Measurements from ENCODE around the gene GCHFR.
A peak's percentile ranks its signal among the peaks of the same experiment; 100 is the strongest.

The GCHFR gene

DNA sequence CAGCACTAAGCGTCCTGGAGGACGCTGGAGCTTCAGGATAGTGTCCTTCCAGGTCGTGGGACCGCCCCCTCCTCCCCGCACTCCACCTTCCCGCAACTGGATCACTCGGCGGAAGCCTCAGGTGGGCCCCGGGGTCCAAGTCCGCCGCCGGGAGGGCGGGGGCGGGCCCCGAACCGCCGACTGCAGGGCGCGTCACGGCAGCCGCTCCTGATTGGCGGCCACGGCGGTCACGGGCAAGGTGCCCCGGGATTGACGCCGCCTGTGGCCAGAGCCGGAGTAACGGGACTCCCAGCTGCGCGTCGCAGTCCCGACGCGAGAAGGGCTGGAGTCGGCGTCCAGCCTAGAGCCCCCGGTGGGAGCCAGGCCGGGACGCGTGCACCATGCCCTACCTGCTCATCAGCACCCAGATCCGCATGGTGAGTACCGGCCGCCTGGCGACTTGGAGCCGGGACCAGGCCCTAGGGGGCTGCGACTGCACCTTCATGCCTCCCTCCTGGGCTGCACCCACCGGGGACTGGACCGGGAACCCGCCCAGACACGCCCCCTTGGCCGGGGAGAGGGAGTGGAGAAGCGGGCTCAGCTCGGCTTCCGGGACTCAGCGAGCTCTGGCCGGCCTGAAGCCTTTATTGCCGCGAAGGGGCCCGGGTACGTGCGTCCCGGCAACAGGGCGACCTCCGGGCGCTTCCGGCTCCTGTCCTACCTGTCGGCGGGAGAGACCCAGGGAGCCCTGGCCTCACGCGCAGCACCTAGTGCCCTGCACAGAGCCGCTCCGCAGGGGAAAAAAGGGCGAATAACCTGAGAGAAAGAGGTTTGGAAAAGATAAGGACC, at the start of gene GCHFR:
TSS of gene GCHFR (plus strand) at position 268 of the 828 bp plus-strand sequence. CDS start at position 381, 113 bp downstream.
- DNase-seq (ENCODE audit: low spot score): peak; percentile 89

DNA sequence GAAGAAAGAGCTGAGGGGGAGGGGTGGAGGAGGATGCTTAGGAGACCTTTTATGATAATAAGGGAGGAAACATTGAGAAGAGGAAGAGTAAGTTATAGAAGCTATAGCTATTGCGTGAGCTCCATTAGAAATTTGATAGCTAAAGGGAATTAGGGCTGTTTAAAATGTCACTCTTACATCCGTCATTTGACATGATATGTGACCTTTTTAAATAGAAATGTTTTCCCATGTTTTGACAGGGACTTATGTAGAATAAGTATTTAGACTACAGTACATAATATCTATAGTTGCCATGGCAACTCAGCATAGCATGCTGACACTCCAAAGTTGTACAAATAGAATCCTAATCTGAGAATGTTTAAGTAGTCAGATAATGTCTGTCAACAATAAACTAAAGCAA, 49.7 kb upstream of the GCHFR start:
- no peak for DNase-seq (ENCODE audit: low spot score)

DNA sequence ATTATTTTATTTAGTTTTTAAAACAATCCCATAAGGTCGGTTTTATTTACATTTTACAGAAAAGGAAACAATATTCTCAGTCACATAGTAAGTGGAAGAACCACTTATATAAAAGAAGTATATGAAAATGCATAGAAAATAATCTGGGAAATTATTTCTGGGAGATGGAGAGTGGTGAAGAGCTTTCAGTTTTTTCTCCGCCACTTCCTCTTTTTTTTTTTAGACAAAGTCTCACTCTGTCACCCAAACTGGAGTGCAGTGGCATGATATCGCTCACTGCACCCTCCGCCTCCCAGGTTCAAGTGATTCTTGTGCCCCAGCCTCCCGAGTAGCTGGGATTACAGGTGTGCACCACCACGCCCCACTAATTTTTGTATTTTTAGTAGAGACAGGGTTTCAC, 47.7 kb upstream of the GCHFR start:
- DNase-seq (ENCODE audit: low spot score): no peak

DNA sequence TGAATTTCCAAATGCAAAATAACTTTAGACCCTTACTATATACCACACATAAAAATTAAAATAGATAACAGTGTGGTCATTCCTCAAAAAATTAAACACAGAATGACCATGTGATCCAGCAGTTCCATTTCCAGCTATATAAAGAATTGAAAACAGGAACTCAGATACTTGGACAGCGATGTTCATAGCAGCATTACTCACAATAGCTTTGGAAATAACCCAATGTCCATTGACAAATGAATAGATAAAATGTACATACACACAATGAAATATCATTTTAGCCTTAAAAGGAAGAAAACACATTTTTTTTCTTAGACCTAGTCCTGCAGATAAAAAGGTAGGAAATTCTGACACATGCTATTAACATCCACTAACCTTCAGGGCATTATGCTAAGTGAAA, 42.2 kb upstream of the GCHFR start:
- no peak for DNase-seq (ENCODE audit: low spot score)

DNA sequence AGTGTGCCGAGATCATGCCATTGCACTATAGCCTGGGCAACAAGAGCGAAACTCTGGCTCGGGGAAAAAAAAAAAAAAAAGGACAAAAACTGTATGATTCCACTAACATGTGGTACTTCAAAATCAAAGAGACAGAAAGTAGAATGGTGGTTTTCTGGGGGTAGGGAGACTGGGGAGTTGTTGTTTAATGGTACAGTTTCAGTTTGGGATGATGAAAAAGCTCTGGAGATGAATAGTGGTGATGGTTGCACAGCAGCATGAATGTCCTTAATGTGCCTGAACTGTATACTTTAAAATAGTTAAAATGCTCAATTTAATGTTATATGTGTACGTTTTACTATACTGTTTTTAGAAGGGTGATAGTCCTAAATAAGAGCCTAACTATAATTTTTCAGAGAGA, 41.5 kb upstream of the GCHFR start:
- DNase-seq (ENCODE audit: low spot score): no peak

DNA sequence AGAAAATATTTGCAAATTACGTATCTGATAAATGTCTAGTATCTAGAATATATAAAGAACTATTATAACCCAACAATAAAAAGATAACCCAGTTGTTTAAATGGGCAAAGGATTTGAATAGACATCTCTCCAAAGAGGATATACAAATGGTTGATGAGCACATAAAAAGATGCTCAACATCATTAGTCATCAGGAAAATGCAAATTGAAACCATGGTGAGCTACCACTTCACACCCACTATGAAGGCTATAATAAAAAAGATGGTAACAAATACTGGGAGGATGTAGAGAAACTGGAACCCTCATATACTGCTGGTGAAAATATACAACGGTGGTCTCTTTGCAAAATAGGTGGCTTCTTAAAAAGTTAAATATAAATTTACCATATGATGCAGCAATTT, 40.9 kb upstream of the GCHFR start:
- no peak for DNase-seq (ENCODE audit: low spot score)

DNA sequence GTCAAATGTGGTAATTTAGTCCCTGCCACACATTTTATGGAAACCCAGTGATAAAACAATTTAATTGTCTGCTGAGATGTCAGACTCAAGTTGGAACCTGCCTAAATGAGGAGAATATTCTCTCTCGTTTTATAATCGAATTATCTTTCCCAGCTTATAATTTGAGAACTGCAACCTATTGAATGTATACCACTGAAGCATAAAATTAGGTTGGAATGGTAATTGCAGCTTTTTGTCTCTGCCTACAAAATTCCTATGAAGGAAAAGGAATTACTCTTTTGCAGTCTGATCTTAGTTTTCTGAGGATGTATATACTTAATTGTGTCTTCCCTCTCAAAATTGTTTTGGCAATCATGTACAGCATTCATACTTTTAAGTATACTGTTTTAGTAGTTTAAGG, 39.9 kb upstream of the GCHFR start:
- no peak for DNase-seq (ENCODE audit: low spot score)

DNA sequence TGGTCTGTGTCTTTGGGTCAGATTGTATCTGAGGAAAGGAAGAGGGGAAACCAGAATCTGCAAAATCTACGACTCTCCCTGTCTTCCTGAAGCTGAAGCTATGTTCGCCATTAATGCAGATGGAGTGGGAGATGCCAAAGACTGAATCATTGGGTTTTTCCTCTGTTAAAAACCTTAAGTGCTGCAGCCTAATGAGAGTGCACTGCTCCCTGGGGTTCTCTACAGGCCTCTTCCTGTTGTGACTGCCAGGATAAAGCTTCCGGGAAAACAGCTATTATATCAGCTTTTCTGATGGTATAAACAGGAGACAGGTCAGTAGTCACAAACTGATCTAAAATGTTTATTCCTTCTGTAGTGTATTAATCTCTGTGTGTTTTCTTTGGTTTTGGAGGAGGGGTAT, 32.8 kb upstream of the GCHFR start:
- no peak for DNase-seq (ENCODE audit: low spot score)

DNA sequence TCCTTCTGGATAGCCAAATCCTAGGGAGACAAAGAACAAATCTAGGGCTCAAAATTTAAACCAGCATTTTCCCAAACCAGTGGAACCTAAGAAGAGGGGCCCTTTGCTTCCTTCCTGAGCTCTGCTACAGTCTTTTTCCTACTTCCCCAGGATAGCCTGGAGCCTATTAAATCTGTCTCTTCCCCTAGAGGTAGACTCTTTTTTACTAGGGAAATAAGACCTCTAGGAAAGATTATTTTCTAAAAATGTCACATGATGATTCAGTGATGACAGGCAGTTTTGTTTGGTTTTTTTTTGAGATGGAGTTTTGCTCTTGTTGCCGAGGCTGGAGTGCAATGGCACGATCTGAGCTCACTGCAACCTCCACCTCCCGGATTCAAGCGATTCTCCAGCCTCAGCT, 27.3 kb upstream of the GCHFR start:
- no peak for DNase-seq (ENCODE audit: low spot score)

DNA sequence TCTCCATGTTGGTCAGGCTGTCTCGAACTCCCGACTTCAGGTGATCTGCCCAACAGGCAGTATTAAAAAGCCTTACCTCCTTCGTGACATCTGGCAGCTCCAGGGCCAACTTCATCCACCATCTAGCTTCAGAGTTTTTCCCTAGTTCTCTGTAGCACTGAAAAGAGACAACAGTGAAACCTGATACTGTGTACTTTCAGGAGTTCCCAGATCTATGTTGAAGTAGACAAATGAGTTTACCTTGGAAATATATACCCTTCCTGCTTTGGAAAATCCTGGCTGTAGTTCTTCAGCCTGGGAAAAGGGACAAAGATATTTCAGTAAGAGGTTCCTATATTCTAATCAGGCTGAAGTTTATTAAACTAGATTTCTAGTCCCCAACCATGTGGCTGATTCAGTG, 26.8 kb upstream of the GCHFR start:
- no peak for DNase-seq (ENCODE audit: low spot score)

DNA sequence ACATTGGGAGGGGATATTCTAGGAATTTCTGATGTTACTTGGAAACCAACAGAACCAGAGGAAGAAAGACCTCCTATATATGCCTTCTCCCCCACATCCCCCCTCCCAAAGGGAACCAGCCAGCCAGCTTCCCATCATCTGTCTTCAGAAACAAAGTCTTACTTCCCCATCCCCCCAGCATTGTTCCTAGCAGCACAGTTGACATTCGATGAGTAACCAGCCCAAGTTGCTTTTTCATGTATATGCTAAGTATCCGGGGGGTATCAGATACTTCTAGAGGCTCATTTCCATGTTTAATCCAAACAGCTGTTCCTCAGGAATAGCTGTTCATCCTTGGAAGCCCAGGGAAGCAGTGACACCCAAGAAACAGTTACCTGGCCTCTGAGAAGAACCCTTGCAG, 24.8 kb upstream of the GCHFR start:
- DNase-seq (ENCODE audit: low spot score): no peak

DNA sequence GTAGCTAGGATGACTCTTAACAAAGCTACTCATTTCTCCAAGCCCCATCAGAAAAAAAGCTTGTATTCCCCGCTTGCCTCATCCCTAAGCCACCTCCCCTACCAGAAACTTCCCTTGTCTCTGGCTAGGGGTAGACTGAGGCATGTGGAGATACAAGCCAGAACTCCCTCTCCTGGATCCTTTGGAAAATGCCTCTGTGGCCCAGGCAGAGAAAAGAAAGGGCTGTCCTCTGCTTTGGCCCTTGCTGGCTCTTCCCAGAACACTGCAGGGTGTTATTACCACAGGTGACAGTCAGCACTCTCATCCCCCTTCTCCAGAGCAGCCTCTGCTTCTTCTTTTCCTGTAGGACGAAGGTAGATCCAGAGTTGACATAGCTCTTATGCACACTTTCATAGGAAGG, 24.0 kb upstream of the GCHFR start:
- DNase-seq (ENCODE audit: low spot score): no peak

DNA sequence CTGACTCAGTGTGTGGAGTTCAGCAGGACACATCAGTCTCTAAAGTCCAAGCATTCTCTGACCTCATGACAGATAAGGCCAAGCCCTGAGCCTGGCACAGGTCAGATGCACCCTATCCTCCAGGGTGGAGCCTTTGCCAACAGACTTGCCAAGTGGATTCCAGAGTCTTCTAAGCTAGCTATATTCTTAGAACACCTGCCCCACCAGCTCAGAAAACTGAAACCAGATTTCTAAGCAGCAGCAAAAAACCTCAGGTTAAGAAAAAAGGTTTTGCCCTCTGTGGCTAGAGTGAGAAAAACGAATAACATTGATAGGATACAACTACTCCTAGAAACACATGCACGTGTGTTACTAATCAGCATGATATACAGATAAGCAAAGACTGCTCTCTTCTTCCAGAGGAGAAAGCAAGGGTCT, 20.4 kb upstream of the GCHFR start:
- DNase-seq (ENCODE audit: low spot score): no peak

DNA sequence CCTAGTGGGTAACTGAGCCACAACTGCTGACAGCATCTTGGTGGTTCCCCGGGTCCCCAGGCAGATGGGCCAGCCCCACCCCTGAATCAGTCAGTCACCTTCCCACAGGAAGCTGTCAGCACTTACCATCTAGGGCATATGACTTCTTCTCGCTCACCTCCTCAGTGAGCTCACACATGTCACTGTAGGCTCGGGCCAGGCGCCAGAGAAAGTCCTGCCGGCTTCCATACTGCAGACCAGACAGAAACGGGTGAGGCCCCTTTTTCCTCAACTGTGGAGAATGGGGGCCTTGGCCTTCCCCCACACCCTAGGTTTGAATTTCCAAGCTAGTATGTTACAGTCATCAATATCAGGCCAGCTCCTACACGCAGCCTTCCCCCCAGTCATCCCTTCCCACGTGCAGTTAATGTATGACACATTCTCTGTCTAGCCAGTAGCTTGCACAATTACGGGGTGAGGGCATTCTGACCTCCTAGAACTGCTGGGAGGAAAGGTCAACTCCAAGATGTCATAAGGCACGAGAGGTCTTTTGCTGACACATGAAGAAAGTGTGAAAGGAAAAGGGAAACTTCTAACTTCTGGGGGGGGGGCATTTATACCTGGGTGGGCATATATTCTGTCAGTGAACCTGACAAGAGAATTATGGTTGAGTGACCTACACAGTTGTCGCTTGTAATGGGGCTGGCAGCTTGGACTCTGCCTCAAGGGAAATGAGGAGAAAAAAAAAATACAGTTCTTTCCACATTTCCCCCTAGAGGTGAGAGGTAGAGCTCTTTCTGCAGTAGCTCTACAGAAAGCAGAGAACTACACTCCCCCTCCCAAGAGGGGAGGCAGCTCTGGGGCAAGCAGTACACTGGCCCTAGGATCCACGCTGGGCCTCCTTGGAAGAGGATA, 19.7 kb upstream of the GCHFR start:
- DNase-seq (ENCODE audit: low spot score): peak; percentile 85

DNA sequence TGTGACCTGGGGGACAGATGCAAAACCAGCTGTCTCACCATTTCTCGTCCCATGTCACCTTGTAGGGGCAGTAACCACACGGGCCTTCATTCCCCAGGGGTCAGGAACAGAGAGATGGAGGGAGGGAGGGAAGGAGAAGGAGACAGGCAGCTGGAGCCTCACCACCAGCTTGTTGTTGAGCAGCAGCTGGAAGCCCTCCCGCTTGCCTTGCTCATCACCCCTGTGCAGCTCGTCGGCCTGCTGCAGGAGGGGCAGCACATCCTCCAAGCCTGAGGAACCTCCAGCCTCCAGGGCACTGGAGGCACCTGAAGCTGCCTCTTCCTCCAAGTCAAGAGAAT, 19.1 kb upstream of the GCHFR start:
- no peak for DNase-seq (ENCODE audit: low spot score)

DNA sequence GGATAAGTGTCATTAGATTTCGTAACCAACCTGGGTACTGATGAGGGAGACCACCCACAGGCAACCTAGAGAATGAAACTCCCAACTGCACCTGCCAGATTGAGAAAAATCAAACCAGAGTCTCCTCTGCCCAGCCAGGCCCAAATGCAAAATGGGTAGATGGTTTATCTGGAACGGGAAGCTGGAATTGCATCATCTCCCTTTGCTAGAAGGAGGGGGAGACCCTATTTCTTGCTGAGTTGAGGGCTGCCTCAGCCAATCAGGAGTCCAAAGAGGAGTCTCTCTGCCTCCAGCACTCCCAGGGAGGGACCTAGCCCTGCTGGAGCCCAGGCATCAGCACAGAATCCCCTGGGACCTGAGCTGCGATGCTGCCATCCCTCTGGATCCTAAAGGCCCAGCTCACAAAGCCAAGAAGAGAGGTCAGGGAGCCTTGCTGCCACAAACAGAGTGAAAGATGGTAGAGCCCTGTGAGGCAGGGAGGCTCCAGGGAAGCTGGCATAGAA, 16.9 kb upstream of the GCHFR start:
- DNase-seq (ENCODE audit: low spot score): peak; percentile 13

DNA sequence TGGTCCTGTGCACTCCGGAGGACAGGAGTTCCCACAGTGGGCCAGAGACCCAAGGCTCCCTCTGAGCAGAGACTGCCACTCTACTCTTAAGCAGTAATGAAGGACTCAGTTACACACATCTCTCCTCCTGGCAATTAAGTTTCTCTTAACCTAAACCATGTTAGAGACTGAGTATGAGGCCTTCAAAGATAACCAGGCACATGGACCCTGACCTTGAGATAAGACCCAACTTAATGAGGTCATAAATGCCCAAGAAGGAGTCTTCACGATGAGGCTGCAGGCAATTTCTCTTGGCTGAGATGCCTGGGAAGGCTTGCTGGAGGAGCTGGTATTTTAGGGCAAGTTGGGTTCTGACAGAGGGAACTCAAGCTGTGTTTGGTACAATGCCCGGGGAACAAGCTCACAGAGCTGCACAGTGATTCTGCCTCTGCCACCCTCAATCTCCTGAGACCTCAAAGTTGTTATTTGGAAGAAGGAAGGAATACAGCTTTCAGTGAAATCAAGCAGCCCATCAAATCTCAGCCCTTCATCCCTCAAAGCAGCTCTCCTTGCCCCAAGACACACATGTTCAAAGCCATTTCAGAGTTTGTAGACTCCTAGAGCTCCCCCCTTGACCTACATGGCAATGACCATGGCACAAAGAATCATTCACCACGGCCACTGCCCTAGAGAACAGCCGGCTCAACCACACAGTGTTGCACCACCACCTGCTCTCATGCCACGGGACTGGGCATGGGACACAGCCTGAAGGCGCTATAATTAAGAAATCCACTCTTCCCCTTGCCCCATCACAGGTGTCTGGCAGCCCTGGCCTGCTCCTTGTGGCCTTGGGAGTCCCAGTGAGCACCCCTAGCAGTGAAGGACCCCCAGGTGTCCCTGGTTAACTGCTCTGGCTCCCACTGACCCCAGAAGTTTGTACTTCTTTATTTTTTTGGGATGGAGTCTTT, 15.9 kb upstream of the GCHFR start:
- no peak for DNase-seq (ENCODE audit: low spot score)

DNA sequence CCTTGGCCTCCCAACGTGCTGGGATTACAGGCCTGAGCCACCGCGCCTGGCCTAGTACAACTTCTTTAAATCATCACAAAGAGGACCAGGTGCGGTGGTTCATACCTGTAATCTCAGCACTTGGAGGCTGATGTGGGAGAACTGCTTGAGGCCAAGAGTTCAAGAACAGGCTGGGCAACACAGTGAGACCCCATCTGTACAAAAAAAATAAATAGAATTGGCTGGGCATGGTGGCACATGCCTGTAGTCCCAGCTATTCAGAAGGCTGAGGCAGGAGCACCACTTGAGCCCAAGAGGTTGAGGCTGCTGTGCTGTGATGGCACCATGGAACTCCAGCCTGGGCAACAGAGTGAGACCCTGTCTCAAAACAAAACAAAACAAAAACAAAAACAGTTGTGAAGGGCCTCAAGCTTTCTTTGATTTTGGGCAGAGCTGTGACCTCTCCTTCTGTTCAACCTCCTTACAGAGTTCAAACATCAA, 14.7 kb upstream of the GCHFR start:
- DNase-seq (ENCODE audit: low spot score): no peak

DNA sequence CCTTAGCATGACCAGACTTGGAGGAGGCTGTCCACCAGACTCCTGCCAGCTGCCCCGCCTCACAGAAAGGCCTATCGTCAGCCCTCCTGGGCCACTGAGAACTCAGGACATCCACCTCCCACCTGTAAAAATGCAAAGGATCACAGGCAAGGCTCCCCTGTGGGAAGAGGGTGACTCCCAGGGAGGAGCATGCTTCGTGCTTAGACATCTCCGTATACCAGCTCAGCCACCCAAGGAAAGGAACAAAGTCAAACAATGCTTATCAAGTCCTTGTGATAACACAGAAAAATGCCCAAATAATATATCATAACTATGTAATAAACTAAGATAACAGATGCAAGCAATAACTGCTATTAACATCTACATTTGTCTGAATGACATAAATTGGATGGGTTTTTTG, 13.0 kb upstream of the GCHFR start:
- DNase-seq (ENCODE audit: low spot score): no peak

DNA sequence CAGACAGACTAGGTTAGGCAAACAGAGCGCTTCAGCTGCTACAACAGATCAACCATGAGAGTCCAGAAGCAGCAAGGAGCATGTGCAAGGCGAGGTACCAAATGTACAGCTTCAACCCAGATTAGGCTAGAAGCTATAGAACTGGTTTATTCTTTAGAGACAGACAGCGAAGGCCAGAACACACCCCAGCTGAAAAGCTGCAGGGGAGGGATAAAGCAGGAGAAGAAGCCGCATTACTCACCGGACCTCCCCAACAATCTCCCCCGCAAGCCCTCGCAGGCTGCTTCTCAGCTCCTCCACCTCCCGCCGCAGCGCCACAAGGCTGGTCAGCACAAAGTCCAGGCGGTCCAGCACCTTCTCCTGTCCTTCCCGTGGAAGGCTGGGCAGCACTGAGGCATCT, 12.1 kb upstream of the GCHFR start:
- DNase-seq (ENCODE audit: low spot score): no peak

DNA sequence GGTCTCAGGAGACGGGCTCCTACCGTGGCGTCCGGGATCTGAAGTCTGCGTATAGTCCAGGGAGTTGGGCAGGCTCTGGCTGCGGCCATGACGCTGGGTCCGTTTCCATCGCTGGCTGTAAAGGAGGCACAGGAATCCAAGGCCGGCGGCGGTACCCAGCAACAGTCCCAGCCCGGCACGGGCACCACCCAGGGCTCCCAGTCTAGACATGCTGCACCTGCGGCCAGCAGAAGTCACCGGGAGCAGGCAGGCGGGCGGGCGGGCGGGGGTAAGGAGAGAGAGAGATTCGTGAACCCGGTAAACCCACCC, 9.3 kb upstream of the GCHFR start:
- DNase-seq (ENCODE audit: low spot score): no peak
